GM19438 (cell line): ENCODE results near the gene PLD1.
"Not testable (repeated sequence)": the region's sequence is repeated elsewhere in the genome, so short reads cannot be mapped to it uniquely, and the experiment has no call there.

Source experiments
- ATAC-seq: cut with Tn5 transposase; IDR thresholded peaks from one replicate; pipeline ENCODE4 v1.9.1; 2021; ENCODE audit warnings: low read depth; ENCODE audit not compliant: unreplicated experiment

The PLD1 gene

GRCh38 chr3:171711461-171712170 is 98.7 kb downstream of the PLD1 start:
- ATAC-seq, result no peak

GRCh38 chr3:171710359-171710758 is 99.9 kb downstream of the PLD1 start:
- no peak for ATAC-seq

- ATAC-seq, result no peak
Observed at GRCh38 chr3:171704814-171705213, 105.5 kb downstream of the PLD1 start.

GRCh38 chr3:171704002-171704401 is 106.3 kb downstream of the PLD1 start:
- ATAC-seq, result no peak

GRCh38 chr3:171703144-171703543 is 107.1 kb downstream of the PLD1 start:
- ATAC-seq, result no peak

- ATAC-seq, result no peak
Observed at GRCh38 chr3:171700653-171701052, 109.6 kb downstream of the PLD1 start.

GRCh38 chr3:171700157-171700556 is 110.1 kb downstream of the PLD1 start:
- no peak for ATAC-seq

- ATAC-seq, result no peak
Observed at GRCh38 chr3:171699601-171700000, 110.7 kb downstream of the PLD1 start.

- ATAC-seq, result no peak
Observed at GRCh38 chr3:171696805-171697204, 113.5 kb downstream of the PLD1 start.

- no peak for ATAC-seq
Observed at GRCh38 chr3:171695426-171695825, 114.9 kb downstream of the PLD1 start.

GRCh38 chr3:171694888-171695287 is 115.4 kb downstream of the PLD1 start:
- no peak for ATAC-seq

- ATAC-seq, result not testable (repeated sequence)
Observed at GRCh38 chr3:171692551-171692950, 117.7 kb downstream of the PLD1 start.

GRCh38 chr3:171691485-171691884 is 118.8 kb downstream of the PLD1 start:
- no peak for ATAC-seq

GRCh38 chr3:171690281-171690680 is 120.0 kb downstream of the PLD1 start:
- no peak for ATAC-seq

GRCh38 chr3:171688593-171688992 is 121.7 kb downstream of the PLD1 start:
- ATAC-seq, result no peak

GRCh38 chr3:171688002-171688401 is 122.3 kb downstream of the PLD1 start:
- ATAC-seq, result no peak

- ATAC-seq, result no peak
Observed at GRCh38 chr3:171687581-171687980, 122.7 kb downstream of the PLD1 start.

- no peak for ATAC-seq
Observed at GRCh38 chr3:171687064-171687463, 123.2 kb downstream of the PLD1 start.

GRCh38 chr3:171685116-171685895 is 125.0 kb downstream of the PLD1 start:
- no peak for ATAC-seq

GRCh38 chr3:171684221-171684620 is 126.1 kb downstream of the PLD1 start:
- ATAC-seq, result no peak

- no peak for ATAC-seq
Observed at GRCh38 chr3:171682743-171683142, 127.5 kb downstream of the PLD1 start.
